ENCODE measurements around the gene RAB11FIP5. TPM values are rescaled to one million over a fixed set of nuclear protein-coding genes. Genes with fewer than 3 reads are reported as not detected.

Gene RAB11FIP5
- total RNA-seq, 2 experiments from 2014 or later: 8.5 to 8.7 TPM

DNA sequence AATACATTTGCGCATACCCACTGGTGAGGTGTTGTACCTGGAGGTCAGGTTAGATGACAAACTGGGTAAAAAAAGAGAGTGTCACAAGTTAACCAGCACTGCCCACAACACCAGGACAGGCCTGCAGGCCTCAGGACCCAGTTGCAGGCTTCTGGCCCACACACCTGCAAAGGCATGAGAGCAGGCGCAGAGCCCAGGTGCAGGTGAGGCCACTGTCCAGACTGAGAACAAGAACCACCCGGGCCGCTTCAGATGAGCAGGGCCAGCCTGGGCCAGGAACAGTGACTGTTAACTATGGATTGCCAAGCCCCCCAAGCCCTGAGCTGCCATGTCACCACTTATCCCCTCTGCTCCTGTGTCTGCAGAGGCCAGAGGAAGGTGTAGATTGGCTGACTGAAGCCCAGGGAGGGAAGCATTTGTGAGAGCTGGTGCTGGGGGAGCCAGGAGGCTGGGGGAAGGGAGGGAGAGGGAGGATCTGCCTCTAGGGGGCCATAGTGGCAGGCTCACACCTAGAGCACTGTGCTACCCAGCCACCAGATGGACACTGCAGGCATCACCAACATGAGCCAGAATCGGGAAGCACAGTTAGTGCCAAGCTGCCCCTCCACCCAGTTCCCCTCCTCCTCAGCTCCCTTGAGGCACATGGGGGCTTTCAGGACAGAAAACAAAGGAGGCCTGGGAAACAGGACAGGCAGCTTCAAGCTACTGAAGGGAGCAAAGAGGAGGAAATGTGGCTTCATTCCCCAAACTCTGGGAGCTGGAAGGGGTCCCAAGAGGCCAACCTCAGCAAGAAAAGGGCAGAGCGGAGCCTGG is 76.6 kb downstream of the RAB11FIP5 start:
- no peaks in the 10 kb centered on the region for H3K36me3 Mint-ChIP-seq (ENCODE audit: low read depth)
- no peak overlapping the region for H3K4me3 Mint-ChIP-seq
- no peaks in the 10 kb centered on the region for H3K4me1 Mint-ChIP-seq
- H3K27ac Mint-ChIP-seq: no peak overlapping the region
- H3K9me3 Mint-ChIP-seq: no peaks in the 10 kb centered on the region
- CTCF ChIA-PET: no interaction called here
- DNase-seq: no peak
- no peaks in the 10 kb centered on the region for H3K27me3 Mint-ChIP-seq
- POLR2A ChIA-PET: no interaction called here

DNA sequence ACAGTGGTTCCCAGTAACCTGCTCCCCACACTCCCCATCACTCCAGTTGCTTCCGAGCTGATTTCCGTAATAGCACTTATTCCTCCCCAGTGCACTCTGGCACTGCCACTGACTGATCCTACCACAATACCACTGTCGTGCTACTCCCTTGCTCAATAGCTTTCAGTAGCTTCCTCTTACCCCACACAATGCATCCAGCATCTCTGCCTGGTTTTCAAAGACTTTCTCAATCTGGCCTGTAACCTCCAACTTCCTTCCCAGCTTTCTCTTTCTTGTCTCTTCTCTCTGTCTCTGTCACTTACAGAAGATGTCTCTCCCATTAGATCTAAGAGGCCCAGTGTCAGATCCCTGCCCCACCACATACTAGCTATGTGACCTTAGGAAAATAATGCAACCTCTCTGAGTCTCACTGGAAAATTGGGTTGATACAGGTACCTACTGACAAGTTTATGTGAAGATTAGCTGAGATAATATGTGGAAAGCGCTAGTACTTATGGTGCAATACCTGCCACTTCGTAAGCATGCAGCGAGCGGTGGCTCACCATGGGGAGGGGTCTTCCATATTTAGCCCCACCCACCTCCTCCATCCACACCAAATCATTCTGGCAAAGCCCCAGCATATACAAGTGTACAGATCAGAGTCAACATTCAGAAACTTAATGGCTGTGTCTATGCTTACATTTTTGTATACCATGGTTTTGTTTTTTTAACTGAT is 77.9 kb downstream of the RAB11FIP5 start:
- ChIA-PET CTCF (interaction anchor here (0.6 to 0.7 kb wide), 2 partner anchors 95 to 1596 kb away, joined by 3 read pairs; no protein-coding TSS in a partner anchor), POLR2A (no interaction called here)
- H3K4me3 Mint-ChIP-seq: no peak overlapping the region
- H3K4me1 Mint-ChIP-seq: no peaks in the 10 kb centered on the region
- H3K27me3 Mint-ChIP-seq: no peaks in the 10 kb centered on the region
- H3K9me3 Mint-ChIP-seq: no peaks in the 10 kb centered on the region
- no peak overlapping the region for H3K27ac Mint-ChIP-seq
- DNase-seq: no peak
- no peaks in the 10 kb centered on the region for H3K36me3 Mint-ChIP-seq (ENCODE audit: low read depth)

DNA sequence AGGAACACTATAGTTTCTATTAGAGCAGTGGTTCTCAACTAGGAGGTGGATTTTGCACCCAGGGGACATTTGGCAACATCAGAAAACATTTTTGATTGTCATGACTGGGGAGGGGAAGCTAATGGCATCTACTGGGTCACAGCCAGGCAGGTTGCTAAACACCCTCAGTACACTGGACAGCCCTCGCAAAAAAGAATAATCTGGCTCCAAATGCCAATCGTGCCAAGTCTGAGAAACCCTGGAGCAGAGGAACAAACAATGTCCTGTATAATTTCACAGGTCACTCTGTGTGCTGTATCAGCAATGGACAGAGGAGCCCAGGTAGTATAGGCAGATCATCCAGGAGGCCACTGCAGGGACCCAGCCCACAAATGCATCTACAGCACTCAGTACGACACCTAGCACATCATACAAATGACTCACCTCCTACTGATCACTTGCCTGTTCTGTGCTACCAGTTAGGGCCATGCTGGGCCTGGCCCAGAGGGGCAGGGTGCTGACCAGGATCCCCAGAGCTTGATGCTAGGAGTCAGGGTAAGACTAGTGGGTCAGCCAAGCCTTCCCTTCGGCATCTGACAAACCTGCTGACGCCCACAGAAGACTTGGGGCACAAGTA is 78.9 kb downstream of the RAB11FIP5 start:
- ChIA-PET POLR2A (no interaction called here), CTCF (no interaction called here)
- Mint-ChIP-seq H3K4me1 (no peaks in the 10 kb centered on the region), H3K4me3 (no peak overlapping the region), H3K27me3 (no peaks in the 10 kb centered on the region), H3K27ac (no peak overlapping the region), H3K36me3 (ENCODE audit: low read depth) (no peaks in the 10 kb centered on the region), H3K9me3 (no peaks in the 10 kb centered on the region)
- no peak for DNase-seq

DNA sequence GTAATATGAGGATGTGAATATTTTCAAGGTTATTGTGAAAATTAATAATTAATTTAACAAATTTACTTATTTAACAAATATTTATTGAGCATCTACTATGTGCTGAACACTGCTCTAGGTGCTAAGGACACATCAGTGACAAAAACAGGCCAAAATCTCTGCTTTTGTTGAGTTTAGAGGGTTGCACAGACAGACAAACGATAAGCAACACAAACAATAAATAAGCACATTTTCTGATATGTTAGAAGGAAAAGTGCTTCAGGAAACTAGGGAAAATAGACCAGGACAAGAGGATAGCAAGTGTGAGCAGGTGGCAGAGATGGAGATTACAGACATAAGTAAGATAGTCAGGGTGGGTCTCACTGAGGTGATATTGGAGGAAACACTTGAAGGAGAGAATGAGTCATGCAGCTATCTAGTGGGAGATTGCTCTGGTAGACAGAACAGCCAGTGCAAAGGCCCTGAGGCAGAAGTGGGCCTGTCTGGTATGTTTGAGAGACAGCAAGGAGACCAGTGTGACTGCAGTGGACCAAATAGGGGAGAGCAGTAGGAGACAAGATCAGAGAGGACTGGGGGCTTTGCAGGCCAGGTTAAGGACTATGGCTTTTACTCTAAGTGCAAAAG is 79.5 kb downstream of the RAB11FIP5 start:
- Mint-ChIP-seq H3K9me3 (no peaks in the 10 kb centered on the region), H3K4me3 (no peak overlapping the region), H3K27me3 (no peaks in the 10 kb centered on the region), H3K36me3 (ENCODE audit: low read depth) (no peaks in the 10 kb centered on the region), H3K27ac (no peak overlapping the region), H3K4me1 (no peaks in the 10 kb centered on the region)
- DNase-seq: no peak
- ChIA-PET POLR2A (no interaction called here), CTCF (no interaction called here)

DNA sequence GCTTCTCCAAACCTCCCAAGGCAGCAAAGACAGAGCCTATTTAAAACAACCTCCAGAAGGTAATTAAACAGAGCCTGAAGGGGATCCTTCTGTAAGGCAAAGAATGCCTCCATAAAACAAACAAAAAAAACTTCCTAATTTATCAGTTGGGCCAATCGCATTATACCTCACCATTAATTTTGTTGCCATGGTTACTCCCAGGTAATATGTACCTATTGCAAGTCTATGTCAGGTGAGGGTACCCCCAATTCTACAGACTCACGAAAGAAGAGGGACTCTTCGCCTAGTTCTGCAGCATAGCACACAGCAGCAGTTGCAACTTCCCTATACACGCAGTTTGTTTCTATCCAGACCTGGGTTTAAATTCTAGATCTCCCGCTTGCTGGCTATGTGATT is 80.0 kb downstream of the RAB11FIP5 start:
- Mint-ChIP-seq H3K27ac (no peak overlapping the region), H3K27me3 (no peaks in the 10 kb centered on the region), H3K4me3 (no peak overlapping the region), H3K9me3 (no peaks in the 10 kb centered on the region), H3K4me1 (no peaks in the 10 kb centered on the region), H3K36me3 (ENCODE audit: low read depth) (no peaks in the 10 kb centered on the region)
- no peak for DNase-seq
- ChIA-PET CTCF (no interaction called here), POLR2A (no interaction called here)

DNA sequence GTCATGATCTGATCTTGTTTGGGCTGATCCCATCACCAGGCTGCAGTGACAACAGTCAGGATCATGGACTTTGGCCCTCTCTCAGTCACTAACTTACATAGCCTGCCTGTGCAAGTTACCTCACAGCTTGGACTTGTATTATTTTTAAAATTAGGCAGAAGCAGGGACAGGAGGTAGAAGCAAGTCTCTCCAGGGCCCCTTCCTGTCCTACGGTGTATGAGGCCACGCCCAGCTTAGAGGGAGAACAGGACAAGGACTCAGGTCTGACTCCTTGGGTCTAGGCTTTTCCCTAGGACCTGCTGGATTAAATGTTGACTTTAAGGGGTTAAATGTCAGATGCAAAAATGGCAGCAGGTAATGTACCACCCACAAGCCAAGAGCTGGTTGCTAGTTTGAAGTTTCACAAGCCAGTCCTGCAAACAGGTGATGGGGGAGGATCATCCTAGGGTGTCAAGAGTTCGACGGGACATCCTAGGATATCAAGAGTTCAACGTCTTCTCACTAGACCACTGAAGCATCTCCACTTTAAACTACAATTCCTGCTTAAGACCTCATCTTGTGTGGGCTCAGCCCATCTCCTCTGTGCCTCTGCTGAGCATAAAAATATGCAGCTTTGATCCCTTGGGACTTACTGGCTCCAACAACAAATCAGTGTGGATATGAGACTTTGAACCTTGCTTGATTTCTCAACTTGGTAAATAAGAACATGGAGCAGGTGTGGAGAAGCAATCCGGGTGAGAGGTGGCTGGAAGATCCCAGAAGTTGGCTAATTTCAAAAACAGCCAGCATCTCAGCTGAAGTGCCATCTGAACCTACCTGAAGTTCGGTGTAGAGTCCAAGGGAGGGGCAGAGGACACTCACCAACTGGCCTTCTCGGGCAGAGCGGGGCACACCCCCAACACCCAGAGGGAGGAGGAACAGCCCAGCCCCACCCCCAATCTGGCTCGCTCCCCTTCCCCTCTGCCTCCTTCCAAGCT is 80.7 kb downstream of the RAB11FIP5 start:
- H3K9me3 Mint-ChIP-seq: no peaks in the 10 kb centered on the region

DNA sequence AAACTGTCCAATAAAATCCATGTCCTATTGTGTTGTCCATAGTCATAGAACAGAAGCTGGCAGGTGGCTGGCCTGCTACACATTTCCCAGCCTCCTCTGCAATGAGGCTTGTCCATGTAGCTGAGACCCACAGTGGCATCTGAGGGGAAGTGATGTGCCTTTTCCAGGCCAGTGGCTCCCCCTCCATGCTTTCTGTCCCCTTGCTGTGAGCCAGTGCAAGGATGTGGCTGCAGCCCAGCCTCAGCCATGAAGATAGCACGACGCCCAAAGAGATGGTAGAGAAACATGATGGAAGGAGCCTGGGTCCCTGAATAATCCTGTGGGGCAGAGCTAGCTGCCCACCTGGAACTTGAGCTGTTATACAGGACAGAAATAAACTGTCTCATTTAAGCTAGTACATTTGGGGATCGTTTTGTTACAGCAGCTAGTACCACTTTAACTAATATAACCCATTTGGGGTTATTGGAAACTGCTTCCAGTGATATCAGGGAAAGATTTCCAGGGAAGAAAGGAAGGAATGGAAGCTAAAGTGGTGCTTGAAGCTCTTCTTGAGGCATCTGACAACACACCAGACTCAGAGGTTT is 81.6 kb downstream of the RAB11FIP5 start:
- Mint-ChIP-seq H3K27me3 (no peaks in the 10 kb centered on the region), H3K4me3 (no peak overlapping the region), H3K36me3 (ENCODE audit: low read depth) (no peaks in the 10 kb centered on the region), H3K27ac (no peak overlapping the region), H3K9me3 (no peaks in the 10 kb centered on the region), H3K4me1 (no peaks in the 10 kb centered on the region)
- DNase-seq: no peak
- POLR2A ChIA-PET: no interaction called here
- CTCF ChIA-PET: interaction anchor here (0.6 kb wide), 2 partner anchors 18 to 118 kb away, joined by 3 to 4 read pairs; no protein-coding TSS in a partner anchor

More for the DNA sequence above, 80.7 kb downstream of the RAB11FIP5 start:
- CTCF ChIA-PET: interaction anchor here (0.6 kb wide), 2 partner anchors 19 to 118 kb away, joined by 3 to 4 read pairs; no protein-coding TSS in a partner anchor
- no peaks in the 10 kb centered on the region for H3K36me3 Mint-ChIP-seq (ENCODE audit: low read depth)
- no peaks in the 10 kb centered on the region for H3K4me1 Mint-ChIP-seq
- no peak overlapping the region for H3K4me3 Mint-ChIP-seq
- H3K27me3 Mint-ChIP-seq: no peaks in the 10 kb centered on the region
- POLR2A ChIA-PET: no interaction called here
- no peak overlapping the region for H3K27ac Mint-ChIP-seq
- DNase-seq: no peak

DNA sequence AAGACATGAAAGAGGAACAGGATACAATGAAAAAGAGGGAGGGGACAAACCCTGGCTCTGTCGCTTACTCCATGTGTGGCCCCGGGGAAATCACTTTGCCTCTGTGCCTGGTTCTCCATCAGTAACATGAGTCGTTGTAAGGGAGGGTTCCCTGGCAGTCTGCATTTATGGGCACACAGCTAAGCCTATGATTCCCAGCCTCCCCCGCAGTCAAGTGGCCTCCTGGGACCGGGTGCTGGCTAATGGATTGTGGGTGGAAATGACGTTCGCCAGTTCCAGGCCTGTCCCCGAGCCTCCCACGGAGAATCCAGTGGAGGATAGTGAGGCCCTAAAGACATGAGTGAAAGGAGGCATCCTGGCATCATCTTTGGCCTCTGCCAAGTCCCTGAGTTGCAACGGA is 83.9 kb downstream of the RAB11FIP5 start:
- POLR2A ChIA-PET: no interaction called here
- no peaks in the 10 kb centered on the region for H3K36me3 Mint-ChIP-seq (ENCODE audit: low read depth)

DNA sequence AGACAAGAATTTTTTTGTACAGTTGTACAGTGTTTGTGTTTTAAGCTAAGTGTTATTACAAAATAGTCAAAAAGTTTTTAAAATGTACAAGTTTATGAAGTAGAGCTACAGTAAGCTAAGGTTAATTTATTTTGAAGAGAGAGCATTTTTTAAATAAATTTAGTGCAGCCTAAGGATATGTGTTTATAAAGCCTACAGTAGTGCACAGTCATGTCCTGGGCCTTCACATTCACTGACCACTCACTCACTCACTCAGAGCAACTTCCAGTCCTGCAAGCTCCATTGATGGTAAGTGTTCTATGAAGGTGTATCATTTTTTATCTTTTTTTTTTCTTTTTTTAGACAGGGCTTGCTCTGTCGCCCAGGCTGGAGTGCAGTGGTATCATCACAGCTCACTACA is 85.4 kb downstream of the RAB11FIP5 start:
- DNase-seq: no peak
- no peaks in the 10 kb centered on the region for H3K36me3 Mint-ChIP-seq (ENCODE audit: low read depth)
- H3K9me3 Mint-ChIP-seq: no peaks in the 10 kb centered on the region
- POLR2A ChIA-PET: no interaction called here
- CTCF ChIA-PET: no interaction called here
- H3K4me3 Mint-ChIP-seq: no peak overlapping the region
- H3K27ac Mint-ChIP-seq: no peak overlapping the region
- H3K4me1 Mint-ChIP-seq: no peaks in the 10 kb centered on the region
- no peaks in the 10 kb centered on the region for H3K27me3 Mint-ChIP-seq

More for the DNA sequence above, 83.9 kb downstream of the RAB11FIP5 start:
- H3K4me3 Mint-ChIP-seq: no peak overlapping the region
- CTCF ChIA-PET: no interaction called here
- H3K9me3 Mint-ChIP-seq: no peaks in the 10 kb centered on the region
- H3K27me3 Mint-ChIP-seq: no peaks in the 10 kb centered on the region
- DNase-seq: no peak
- H3K27ac Mint-ChIP-seq: no peak overlapping the region
- H3K4me1 Mint-ChIP-seq: no peaks in the 10 kb centered on the region

DNA sequence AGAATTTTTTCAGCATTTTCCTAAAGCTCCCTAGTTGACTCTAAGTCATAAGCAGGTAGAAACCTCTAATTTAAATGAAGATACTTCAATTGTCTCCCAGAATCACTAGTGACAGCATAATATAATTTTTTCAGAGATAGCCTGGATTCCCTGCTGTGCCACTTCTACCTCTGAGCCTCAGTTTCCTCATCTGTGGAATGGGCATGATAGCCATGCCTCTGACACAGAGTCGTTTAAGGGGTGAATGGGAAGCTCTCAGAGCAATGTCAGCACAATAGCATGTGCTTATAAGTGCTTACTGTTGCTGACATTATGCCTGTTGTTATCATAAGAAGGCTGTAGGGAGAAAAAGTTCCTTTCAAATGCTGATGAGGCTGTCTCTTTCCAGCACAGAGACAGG is 89.3 kb downstream of the RAB11FIP5 start:
- Mint-ChIP-seq H3K9me3 (no peaks in the 10 kb centered on the region), H3K4me3 (no peak overlapping the region), H3K27me3 (no peaks in the 10 kb centered on the region), H3K27ac (no peak overlapping the region), H3K36me3 (ENCODE audit: low read depth) (no peaks in the 10 kb centered on the region), H3K4me1 (no peaks in the 10 kb centered on the region)
- ChIA-PET POLR2A (no interaction called here), CTCF (no interaction called here)
- DNase-seq: no peak
